GM06990 (cell line): ENCODE results near the gene TRPC1.

ENCODE experiments used
- DNase-seq: peaks from one replicate; pipeline ENCODE4 v3.0.0-alpha.2; 2011; ENCODE audit not compliant: insufficient read length; ENCODE audit errors: extremely low read depth
- H3K27me3 ChIP-seq: replicated peaks from 2 replicates; pipeline ENCODE4 v1.6.0; 2011; ENCODE audit warnings: low read length; ENCODE audit not compliant: control insufficient read depth, insufficient read depth
- H3K36me3 ChIP-seq: 2 replicates; pipeline ENCODE4 v1.5.1; 2011; ENCODE audit warnings: low read length; ENCODE audit not compliant: control insufficient read depth, insufficient read depth
- H3K4me3 ChIP-seq: replicated peaks from 2 replicates; pipeline ENCODE4 v1.5.1; 2011; ENCODE audit warnings: low read depth, mild to moderate bottlenecking, control low read depth, low read length
- TF ChIP-seq, protein P1 (sequence below): IDR thresholded peaks from 2 replicates; pipeline ENCODE4 v1.5.1; 2011; ENCODE audit warnings: low read length, control low read depth, mild to moderate bottlenecking, inconsistent platforms; ENCODE audit not compliant: insufficient read depth, poor library complexity, severe bottlenecking

Gene TRPC1

GRCh38 chr3:142785996-142786395, 62.2 kb downstream of the TRPC1 start:
- H3K27me3 ChIP-seq = no peaks in the 10 kb centered on the region
- no peak overlapping the region for H3K4me3 ChIP-seq
- DNase-seq = no peak
- TF ChIP-seq, protein P1, sequence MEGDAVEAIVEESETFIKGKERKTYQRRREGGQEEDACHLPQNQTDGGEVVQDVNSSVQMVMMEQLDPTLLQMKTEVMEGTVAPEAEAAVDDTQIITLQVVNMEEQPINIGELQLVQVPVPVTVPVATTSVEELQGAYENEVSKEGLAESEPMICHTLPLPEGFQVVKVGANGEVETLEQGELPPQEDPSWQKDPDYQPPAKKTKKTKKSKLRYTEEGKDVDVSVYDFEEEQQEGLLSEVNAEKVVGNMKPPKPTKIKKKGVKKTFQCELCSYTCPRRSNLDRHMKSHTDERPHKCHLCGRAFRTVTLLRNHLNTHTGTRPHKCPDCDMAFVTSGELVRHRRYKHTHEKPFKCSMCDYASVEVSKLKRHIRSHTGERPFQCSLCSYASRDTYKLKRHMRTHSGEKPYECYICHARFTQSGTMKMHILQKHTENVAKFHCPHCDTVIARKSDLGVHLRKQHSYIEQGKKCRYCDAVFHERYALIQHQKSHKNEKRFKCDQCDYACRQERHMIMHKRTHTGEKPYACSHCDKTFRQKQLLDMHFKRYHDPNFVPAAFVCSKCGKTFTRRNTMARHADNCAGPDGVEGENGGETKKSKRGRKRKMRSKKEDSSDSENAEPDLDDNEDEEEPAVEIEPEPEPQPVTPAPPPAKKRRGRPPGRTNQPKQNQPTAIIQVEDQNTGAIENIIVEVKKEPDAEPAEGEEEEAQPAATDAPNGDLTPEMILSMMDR = no peak
- H3K36me3 ChIP-seq = no peaks in the 10 kb centered on the region

- Histone ChIP-seq H3K27me3 (no peaks in the 10 kb centered on the region), H3K36me3 (no peaks in the 10 kb centered on the region), H3K4me3 (no peak overlapping the region)
- TF ChIP-seq, protein P1 = no peak
- DNase-seq = no peak
These were observed 63.9 kb downstream of the TRPC1 start for GRCh38 chr3:142787719-142788118.

GRCh38 chr3:142794508-142794907, 70.7 kb downstream of the TRPC1 start:
- TF ChIP-seq, protein P1 = no peak
- Histone ChIP-seq H3K4me3 (no peak overlapping the region), H3K27me3 (no peaks in the 10 kb centered on the region; the same call in none of the 2 replicates), H3K36me3 (no peaks in the 10 kb centered on the region)
- DNase-seq = no peak

- TF ChIP-seq, protein P1 = no peak
- no peak for DNase-seq
- H3K27me3 ChIP-seq = no peaks in the 10 kb centered on the region; the same call in none of the 2 replicates
- no peaks in the 10 kb centered on the region for H3K36me3 ChIP-seq
- no peak overlapping the region for H3K4me3 ChIP-seq
These were observed 71.5 kb downstream of the TRPC1 start for GRCh38 chr3:142795332-142795731.

DNA sequence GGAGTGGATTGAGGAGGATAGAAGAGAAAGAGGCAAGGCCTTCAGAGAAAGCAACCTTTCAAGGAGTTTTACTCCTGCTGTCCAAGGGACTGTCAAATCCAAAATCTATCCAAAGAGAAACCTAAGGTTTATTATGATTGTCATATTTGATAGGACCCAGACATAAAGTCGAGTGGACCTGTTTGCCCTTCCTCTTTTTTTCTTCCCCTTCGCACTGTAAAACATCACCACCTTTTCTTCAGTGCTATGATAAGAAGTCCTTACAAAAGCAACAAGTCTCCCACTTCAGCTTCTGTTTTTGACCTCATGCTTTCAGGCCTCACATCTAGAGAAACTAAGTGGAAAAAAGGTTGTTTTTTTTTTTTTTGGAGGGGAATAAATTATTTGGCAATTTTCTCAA, 73.0 kb downstream of the TRPC1 start:
- no peaks in the 10 kb centered on the region for H3K36me3 ChIP-seq
- H3K4me3 ChIP-seq = no peak overlapping the region
- no peaks in the 10 kb centered on the region; the same call in none of the 2 replicates for H3K27me3 ChIP-seq
- TF ChIP-seq, protein P1 = no peak
- DNase-seq = no peak

- Histone ChIP-seq H3K27me3 (no peaks in the 10 kb centered on the region; the same call in 1 of the 2 replicates), H3K36me3 (no peaks in the 10 kb centered on the region), H3K4me3 (no peak overlapping the region)
- DNase-seq = no peak
- TF ChIP-seq, protein P1 = no peak
These were observed 77.9 kb downstream of the TRPC1 start for GRCh38 chr3:142801746-142802145.
